ENCODE data around the gene IWS1.

The IWS1 gene

DNA sequence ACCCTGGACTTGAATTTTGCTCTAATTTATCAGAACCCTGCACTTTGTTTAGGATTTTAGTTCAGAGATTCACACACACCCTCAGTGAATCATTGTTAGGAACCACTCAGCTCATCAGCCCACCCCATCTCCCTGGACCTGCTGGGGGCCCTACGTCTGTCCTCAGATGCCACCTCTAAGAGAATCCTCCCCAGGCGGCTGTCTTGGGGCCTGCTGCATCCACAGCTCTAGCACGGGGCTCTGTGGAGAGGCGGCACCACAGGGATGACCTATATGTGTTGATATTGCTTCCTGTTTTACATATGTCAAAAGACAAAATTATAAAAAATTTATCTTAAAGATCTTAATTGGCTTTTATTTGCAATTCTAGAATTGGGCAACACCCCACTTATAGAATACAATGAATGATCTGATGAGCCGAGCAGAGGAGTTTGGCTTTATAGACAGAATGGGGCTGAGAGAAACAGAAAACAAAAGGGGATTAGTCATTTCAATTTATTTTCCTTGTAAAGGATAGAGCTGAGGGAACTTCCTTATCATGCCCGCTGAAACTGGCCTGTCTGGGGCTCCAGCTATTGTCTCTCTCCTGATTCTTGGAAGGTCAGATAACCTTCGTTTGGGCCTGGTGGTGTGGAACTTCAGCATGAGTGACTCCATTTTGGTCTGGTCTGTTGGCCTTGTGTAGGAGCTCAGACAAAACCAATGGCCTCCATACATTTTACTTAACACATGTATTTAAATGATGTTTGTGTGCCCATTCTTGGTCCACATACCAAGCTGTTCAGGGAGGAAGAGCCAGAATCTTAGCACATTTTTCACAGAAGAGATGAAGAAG, 10.6 kb upstream of the IWS1 start:
- CTCF ChIA-PET = interaction anchor here (1.0 to 1.4 kb wide), 2 partner anchors 9 to 79 kb away, joined by 3 read pairs; no protein-coding TSS in a partner anchor

DNA sequence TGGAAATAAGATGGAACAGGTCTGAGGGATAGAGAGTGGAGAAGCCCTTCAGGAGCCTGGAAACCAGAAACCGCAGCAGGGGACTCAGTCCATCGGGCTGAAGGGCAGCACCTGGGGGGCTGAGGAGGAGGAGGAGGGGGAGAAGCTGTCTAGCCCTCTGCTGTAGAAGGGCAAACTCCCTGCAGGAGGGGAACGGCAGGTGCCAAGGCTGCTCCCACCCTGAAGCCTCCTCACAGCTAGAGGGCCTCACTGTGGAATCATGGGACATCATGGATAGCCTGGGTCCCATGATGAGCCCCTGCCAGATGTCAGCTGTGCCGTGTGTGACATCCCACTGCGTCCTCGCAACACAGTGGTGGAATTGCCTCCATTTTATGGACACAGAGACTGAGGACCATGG, 9.6 kb upstream of the IWS1 start:
- Histone ChIP-seq H3K9me3 (ENCODE audit: control extremely low read depth in 1 of 5, control insufficient read depth in 4 of 5, insufficient read depth in 2 of 5, low read depth in 1 of 5, low read length in 4 of 5) (no peaks in the 10 kb centered on the region), H3K4me3 (ENCODE audit: control insufficient read depth in 1 of 7, extremely low read depth in 1 of 7, insufficient read depth in 4 of 7, low read depth in 2 of 7, low read length in 6 of 7) (no peak overlapping the region), H3K27ac (ENCODE audit: insufficient read depth in 1 of 2, low read depth in 1 of 2, low read length in 2 of 2, poor library complexity in 1 of 2, severe bottlenecking in 2 of 2) (no peak overlapping the region), H3K27me3 (replicated peaks in 2 of 5; ENCODE audit: control insufficient read depth in 4 of 5, insufficient read depth in 5 of 5, low read length in 4 of 5) (peaks cover 0 to 2% (median 0%) of the 10 kb centered on the region in 5 experiments), H3K36me3 (ENCODE audit: control insufficient read depth in 4 of 4, insufficient read depth in 4 of 4, low read length in 3 of 4) (no peaks in the 10 kb centered on the region), H3K4me1 (ENCODE audit: control extremely low read depth in 1 of 4, control insufficient read depth in 4 of 4, insufficient read depth in 4 of 4, low read length in 3 of 4) (no peaks in the 10 kb centered on the region)
- ChIA-PET POLR2A (no interaction called here), CTCF (no interaction called here)
- DNase-seq = no peak
- 100% methylated on average over 5 of the region's 6 CpGs for WGBS (ENCODE audit: insufficient coverage)

More for the DNA sequence above, 10.6 kb upstream of the IWS1 start:
- H3K4me1 ChIP-seq (ENCODE audit: control extremely low read depth in 1 of 4, control insufficient read depth in 4 of 4, insufficient read depth in 4 of 4, low read length in 3 of 4) = no peaks in the 10 kb centered on the region
- WGBS (ENCODE audit: insufficient coverage) = 100% methylated on average over 1 of the region's 7 CpGs
- DNase-seq = no peak
- POLR2A ChIA-PET = no interaction called here
- H3K4me3 ChIP-seq (ENCODE audit: control insufficient read depth in 1 of 7, extremely low read depth in 1 of 7, insufficient read depth in 4 of 7, low read depth in 2 of 7, low read length in 6 of 7) = no peak overlapping the region
- H3K27ac ChIP-seq (ENCODE audit: insufficient read depth in 1 of 2, low read depth in 1 of 2, low read length in 2 of 2, poor library complexity in 1 of 2, severe bottlenecking in 2 of 2) = no peak overlapping the region
- H3K27me3 ChIP-seq (replicated peaks in 2 of 5; ENCODE audit: control insufficient read depth in 4 of 5, insufficient read depth in 5 of 5, low read length in 4 of 5) = peaks cover 0 to 2% (median 0%) of the 10 kb centered on the region in 5 experiments
- no peaks in the 10 kb centered on the region for H3K36me3 ChIP-seq (ENCODE audit: control insufficient read depth in 4 of 4, insufficient read depth in 4 of 4, low read length in 3 of 4)
- no peaks in the 10 kb centered on the region for H3K9me3 ChIP-seq (ENCODE audit: control extremely low read depth in 1 of 5, control insufficient read depth in 4 of 5, insufficient read depth in 2 of 5, low read depth in 1 of 5, low read length in 4 of 5)

DNA sequence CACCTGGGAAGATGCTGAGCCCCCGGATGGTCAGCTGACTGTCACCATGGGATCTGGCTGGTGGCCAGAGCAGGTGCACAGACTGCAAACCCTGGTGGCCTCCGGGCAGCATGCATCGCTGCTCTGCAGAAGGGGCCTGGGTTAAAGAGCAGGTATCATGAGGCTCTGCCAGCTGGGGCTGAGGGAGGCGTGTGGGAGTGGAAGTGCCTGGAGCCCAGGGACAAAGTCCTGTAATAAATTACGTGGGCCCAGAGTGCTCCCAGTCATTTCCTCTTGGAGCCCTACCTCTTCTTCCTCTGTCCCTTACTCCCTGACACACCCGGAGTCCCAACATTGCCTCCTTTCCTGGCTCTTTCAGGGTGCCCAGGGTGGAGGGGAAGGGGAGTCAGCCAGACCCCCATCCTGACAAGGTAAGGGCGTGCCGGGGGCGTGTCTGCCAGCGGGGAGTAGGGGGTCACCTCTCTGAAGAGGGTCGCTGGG, 9.2 kb upstream of the IWS1 start, which contains the start of gene MYO7B:
TSS of gene MYO7B (plus strand) at position 262 of the 480 bp plus-strand sequence. CDS start 24,040 bp downstream, outside the sequence.
- no peaks in the 10 kb centered on the region for H3K36me3 ChIP-seq (ENCODE audit: control insufficient read depth in 4 of 4, insufficient read depth in 4 of 4, low read length in 3 of 4)
- POLR2A ChIA-PET = no interaction called here
- DNase-seq = no peak
- WGBS (ENCODE audit: insufficient coverage) = 83% methylated on average over 9 of the region's 11 CpGs
- H3K9me3 ChIP-seq (ENCODE audit: control extremely low read depth in 1 of 5, control insufficient read depth in 4 of 5, insufficient read depth in 2 of 5, low read depth in 1 of 5, low read length in 4 of 5) = peaks cover 0 to 1% (median 0%) of the 10 kb centered on the region in 5 experiments
- no peak within 1 kb of the TSS for H3K27ac ChIP-seq (ENCODE audit: insufficient read depth in 1 of 2, low read depth in 1 of 2, low read length in 2 of 2, poor library complexity in 1 of 2, severe bottlenecking in 2 of 2)
- H3K27me3 ChIP-seq (replicated peaks in 2 of 5; ENCODE audit: control insufficient read depth in 4 of 5, insufficient read depth in 5 of 5, low read length in 4 of 5) = peaks cover 0 to 2% (median 0%) of the 10 kb centered on the region in 5 experiments
- H3K4me1 ChIP-seq (ENCODE audit: control extremely low read depth in 1 of 4, control insufficient read depth in 4 of 4, insufficient read depth in 4 of 4, low read length in 3 of 4) = no peaks in the 10 kb centered on the region
- CTCF ChIA-PET = no interaction called here
- H3K4me3 ChIP-seq (ENCODE audit: control insufficient read depth in 1 of 7, extremely low read depth in 1 of 7, insufficient read depth in 4 of 7, low read depth in 2 of 7, low read length in 6 of 7) = no peak within 1 kb of the TSS

DNA sequence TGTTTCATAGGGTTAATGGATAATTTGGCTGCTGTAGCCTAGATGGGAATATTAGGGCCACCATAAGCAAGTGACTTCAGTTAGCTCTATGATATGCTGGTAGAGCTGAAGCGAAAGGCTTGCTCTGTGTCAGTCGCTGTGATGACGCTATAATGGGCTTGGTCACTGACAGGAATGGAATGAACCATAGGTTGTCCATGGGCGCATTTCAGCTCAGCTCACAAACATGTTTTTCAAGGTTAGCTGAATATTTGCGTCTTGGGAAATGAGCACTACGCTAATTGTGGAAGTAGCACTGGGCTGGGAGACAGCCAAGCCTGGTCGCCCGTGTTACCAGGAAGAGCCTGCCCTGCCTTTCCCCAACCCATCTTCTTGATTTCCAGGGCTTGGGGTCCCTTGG, 6.0 kb upstream of the IWS1 start:
- Histone ChIP-seq H3K4me1 (ENCODE audit: control extremely low read depth in 1 of 4, control insufficient read depth in 4 of 4, insufficient read depth in 4 of 4, low read length in 3 of 4) (peaks cover 4 to 9% (median 6%) of the 10 kb centered on the region in 4 experiments), H3K4me3 (ENCODE audit: control insufficient read depth in 1 of 7, extremely low read depth in 1 of 7, insufficient read depth in 4 of 7, low read depth in 2 of 7, low read length in 6 of 7) (no peak overlapping the region), H3K36me3 (ENCODE audit: control insufficient read depth in 4 of 4, insufficient read depth in 4 of 4, low read length in 3 of 4) (no peaks in the 10 kb centered on the region), H3K27me3 (replicated peaks in 2 of 5; ENCODE audit: control insufficient read depth in 4 of 5, insufficient read depth in 5 of 5, low read length in 4 of 5) (peaks cover 0 to 2% (median 0%) of the 10 kb centered on the region in 5 experiments), H3K27ac (ENCODE audit: insufficient read depth in 1 of 2, low read depth in 1 of 2, low read length in 2 of 2, poor library complexity in 1 of 2, severe bottlenecking in 2 of 2) (no peak overlapping the region), H3K9me3 (ENCODE audit: control extremely low read depth in 1 of 5, control insufficient read depth in 4 of 5, insufficient read depth in 2 of 5, low read depth in 1 of 5, low read length in 4 of 5) (peaks cover 0 to 5% (median 0%) of the 10 kb centered on the region in 5 experiments)
- no peak for DNase-seq
- ChIA-PET POLR2A (no interaction called here), CTCF (no interaction called here)
- WGBS (ENCODE audit: insufficient coverage) = over 99% methylated on average over 7 of the region's 8 CpGs

DNA sequence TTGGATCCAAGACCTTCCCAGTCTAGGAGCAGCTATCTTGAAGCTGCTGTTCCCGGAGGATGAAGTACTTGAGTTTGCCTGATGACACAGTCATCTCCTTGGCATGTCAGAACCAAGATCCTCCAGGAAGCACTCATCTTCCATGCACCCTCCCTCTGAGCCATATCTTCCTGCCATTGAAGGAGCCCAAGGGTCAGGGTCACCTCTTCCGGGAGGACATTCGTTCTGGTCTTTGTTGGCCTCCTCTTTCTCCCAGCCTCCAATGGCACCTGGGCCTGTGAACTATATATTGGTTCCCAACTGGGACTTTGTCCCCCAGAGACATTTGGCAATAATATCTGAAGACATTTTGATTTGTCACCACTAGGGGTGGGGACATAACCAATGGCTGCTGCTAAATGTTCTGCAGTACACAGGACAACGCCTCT, 4.9 kb upstream of the IWS1 start:
- peaks cover 0 to 2% (median 0%) of the 10 kb centered on the region in 5 experiments for H3K27me3 ChIP-seq (replicated peaks in 2 of 5; ENCODE audit: control insufficient read depth in 4 of 5, insufficient read depth in 5 of 5, low read length in 4 of 5)
- H3K9me3 ChIP-seq (ENCODE audit: control extremely low read depth in 1 of 5, control insufficient read depth in 4 of 5, insufficient read depth in 2 of 5, low read depth in 1 of 5, low read length in 4 of 5) = peaks cover 0 to 5% (median 0%) of the 10 kb centered on the region in 5 experiments
- H3K27ac ChIP-seq (ENCODE audit: insufficient read depth in 1 of 2, low read depth in 1 of 2, low read length in 2 of 2, poor library complexity in 1 of 2, severe bottlenecking in 2 of 2) = no peak overlapping the region
- no peak overlapping the region for H3K4me3 ChIP-seq (ENCODE audit: control insufficient read depth in 1 of 7, extremely low read depth in 1 of 7, insufficient read depth in 4 of 7, low read depth in 2 of 7, low read length in 6 of 7)
- WGBS (ENCODE audit: insufficient coverage) = 100% methylated on average over 2 of the region's 4 CpGs
- CTCF ChIA-PET = no interaction called here
- no peak for DNase-seq
- no peaks in the 10 kb centered on the region for H3K36me3 ChIP-seq (ENCODE audit: control insufficient read depth in 4 of 4, insufficient read depth in 4 of 4, low read length in 3 of 4)
- POLR2A ChIA-PET = no interaction called here
- H3K4me1 ChIP-seq (ENCODE audit: control extremely low read depth in 1 of 4, control insufficient read depth in 4 of 4, insufficient read depth in 4 of 4, low read length in 3 of 4) = peaks cover 8 to 15% (median 11%) of the 10 kb centered on the region in 4 experiments

DNA sequence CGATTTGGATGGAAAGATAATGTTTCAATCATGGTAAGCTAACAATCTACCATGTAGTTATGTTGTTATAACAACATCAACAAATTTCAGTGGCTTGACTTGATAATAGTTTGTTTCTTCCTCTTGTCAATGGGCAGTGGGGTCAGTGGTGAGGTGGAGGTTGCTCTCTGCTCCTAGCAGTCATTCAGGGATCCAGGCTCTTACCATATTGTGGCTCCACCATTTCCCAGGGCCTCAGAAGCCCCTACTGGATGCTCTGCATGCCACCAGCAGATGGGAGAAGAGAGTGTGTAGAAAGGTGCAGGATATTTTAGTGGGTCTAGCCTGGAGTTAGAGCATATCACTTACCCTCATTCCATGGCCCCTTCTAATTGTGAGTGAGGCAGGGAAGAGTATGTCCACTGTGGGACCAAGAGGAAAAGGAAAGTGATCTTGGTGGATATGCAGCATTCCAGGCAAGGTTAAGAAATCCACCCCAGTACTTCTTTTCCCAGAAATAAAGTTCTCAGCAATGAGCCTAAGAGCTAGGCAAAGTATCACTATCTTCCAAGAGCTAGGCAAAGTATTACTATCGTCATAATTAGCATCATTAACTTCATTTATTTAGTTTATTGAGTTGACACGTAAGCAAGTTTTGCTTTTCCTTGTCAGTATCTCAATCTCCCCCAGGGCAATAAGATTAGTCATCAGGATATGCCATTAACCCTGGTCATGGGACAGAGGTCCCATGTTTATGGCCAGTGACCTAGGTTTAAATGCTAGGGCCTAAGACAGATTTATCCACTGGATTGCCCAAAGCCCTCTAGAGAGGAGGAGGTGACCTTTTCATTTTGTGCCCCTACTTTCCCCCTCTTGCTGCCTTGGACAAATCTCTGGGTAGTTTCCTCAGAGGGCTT, 4.2 kb upstream of the IWS1 start:
- CTCF ChIA-PET = no interaction called here

More for the DNA sequence above, 4.2 kb upstream of the IWS1 start:
- Histone ChIP-seq H3K27me3 (replicated peaks in 2 of 5; ENCODE audit: control insufficient read depth in 4 of 5, insufficient read depth in 5 of 5, low read length in 4 of 5) (peaks cover 0 to 2% (median 0%) of the 10 kb centered on the region in 5 experiments), H3K27ac (ENCODE audit: insufficient read depth in 1 of 2, low read depth in 1 of 2, low read length in 2 of 2, poor library complexity in 1 of 2, severe bottlenecking in 2 of 2) (no peak overlapping the region), H3K4me1 (ENCODE audit: control extremely low read depth in 1 of 4, control insufficient read depth in 4 of 4, insufficient read depth in 4 of 4, low read length in 3 of 4) (peaks cover 8 to 15% (median 13%) of the 10 kb centered on the region in 4 experiments), H3K9me3 (ENCODE audit: control extremely low read depth in 1 of 5, control insufficient read depth in 4 of 5, insufficient read depth in 2 of 5, low read depth in 1 of 5, low read length in 4 of 5) (peaks cover 0 to 5% (median 0%) of the 10 kb centered on the region in 5 experiments), H3K36me3 (ENCODE audit: control insufficient read depth in 4 of 4, insufficient read depth in 4 of 4, low read length in 3 of 4) (no peaks in the 10 kb centered on the region), H3K4me3 (ENCODE audit: control insufficient read depth in 1 of 7, extremely low read depth in 1 of 7, insufficient read depth in 4 of 7, low read depth in 2 of 7, low read length in 6 of 7) (no peak overlapping the region)
- 100% methylated on average over 2 of the region's 3 CpGs for WGBS (ENCODE audit: insufficient coverage)
- POLR2A ChIA-PET = no interaction called here
- no peak for DNase-seq

Measured in common myeloid progenitor, CD34-positive (primary cell).